GM12872 (cell line): ENCODE data around the gene RTN4RL2.

ENCODE experiments used
- CTCF ChIP-seq: IDR thresholded peaks from 3 replicates; pipeline ENCODE4 v1.5.1; 2011; ENCODE audit warnings: low read depth, mild to moderate bottlenecking, low read length, moderate library complexity; ENCODE audit not compliant: insufficient read depth

Gene RTN4RL2

DNA sequence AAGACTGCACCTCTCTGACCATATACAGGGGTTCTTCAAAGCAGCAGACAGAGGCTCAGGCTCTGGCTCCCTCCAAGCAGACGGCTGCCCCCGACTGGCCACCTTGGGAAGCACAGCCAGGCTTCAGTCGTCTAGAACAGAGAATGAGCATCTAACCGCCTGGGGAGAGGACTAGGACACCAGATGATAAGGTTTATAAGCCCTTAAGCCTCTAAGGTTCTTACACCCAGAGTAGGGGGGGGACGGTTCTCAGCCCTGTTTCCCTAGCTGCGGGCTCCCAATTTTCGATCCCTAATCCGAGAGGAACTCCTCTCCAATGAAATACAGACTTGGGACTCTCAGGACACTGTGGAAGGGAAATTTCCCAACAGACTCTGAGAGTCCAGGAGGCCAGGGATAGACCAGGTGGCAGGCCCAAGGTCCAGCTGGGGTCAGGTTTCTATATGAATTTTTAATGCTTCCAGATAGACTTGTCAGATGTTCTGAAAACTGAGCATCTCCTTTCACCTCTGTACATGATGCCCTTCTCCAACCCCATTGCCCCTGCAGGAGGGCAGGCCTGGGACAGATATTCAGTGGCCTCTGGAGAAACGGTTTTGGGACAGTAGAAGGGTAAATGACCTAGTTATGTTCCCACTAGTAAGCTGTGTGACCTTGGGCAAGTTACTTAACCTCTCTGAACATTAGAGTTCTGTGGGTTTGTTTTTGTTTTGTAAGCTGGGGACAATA, 20.2 kb downstream of the RTN4RL2 start:
- TF ChIP-seq CTCF: peak; percentile 88

- TF ChIP-seq CTCF: no peak
Measured at GRCh38 chr11:57481315-57481714, 21.0 kb downstream of the RTN4RL2 start.

DNA sequence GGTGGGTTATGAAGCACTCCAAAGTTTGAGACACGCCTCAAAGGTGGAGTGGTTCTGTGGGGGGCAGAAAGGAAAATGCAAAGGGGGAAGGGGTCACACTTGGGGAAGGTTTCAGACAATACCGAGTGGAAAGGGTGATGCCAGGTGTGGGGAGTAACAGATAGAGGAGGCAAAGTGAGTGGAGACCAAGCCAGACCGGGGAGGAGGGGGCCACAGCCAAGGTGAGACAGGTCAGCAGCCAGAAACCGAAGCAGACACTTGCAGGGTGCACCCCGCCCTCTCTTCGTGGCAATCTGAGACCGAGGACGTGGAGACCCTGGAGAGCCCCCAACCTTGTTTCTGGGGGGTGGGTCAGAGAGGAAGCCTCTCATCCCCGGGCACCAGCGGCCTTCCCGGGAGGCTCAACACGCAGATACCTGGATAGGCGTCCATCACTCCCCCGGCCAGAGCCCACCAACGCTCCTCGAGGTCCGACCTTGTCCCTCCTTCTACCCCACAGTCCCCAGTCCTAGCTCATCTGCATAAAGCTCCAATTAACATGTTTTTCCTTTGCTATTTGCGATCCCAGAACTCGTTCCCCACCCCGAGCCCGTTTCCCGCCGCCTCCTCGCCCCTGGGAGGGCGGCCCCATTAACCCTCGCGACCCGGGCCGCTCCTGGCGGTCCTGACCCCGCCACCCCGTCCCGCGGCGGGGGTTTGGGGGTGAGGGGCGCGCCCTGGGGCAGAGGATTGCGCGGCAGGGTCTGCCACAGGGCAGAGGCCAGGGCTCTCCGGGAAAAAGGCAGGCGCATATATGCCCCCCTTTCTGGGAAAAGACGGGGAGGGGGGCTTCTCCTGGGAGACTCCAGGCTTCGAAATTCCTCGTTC, 21.8 kb downstream of the RTN4RL2 start:
- no peak for TF ChIP-seq CTCF

DNA sequence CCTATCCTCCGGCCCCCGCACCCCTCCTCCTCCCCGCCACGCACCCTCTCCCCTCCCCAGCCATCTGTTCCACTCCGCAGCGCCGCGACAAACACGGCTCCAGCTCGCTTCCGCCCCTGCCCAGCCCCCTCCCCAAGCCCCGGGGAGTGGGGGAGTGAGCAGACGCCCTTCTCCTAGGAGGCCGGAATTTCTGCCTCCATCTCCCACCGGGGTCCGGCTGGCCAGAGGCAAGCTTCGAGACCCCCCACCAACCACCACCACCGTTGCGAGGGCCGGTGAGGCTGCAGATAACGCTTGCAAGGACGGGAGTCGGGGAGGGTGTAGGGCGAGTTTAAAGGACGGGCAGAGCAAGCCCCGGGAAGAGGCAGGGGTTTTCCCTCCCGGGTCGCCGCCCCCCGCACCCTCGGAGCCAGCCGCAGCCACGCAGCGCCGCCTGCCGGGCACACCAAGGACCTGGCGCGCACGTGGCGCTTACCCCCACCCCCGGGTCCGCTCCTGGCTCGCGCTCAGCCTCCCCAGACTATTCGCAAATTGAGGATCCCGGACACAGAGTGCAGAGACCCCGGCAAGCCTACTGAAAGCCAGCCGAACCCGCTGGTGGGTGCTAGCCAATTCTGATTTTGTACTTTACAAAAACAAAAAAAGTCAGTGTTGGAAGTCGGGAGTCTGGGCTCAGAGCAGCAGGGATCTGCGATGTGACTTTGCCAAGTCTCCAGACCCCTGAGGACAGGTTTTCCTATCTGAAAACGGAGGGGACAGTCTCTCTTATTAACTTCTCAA, 22.6 kb downstream of the RTN4RL2 start:
- peak; percentile 85 for TF ChIP-seq CTCF

- TF ChIP-seq CTCF: no peak
Measured at GRCh38 chr11:57483562-57483918, 23.2 kb downstream of the RTN4RL2 start.

- TF ChIP-seq CTCF: no peak
Measured at GRCh38 chr11:57484141-57484710, 23.9 kb downstream of the RTN4RL2 start.
